ENCODE data around the gene P2RY2. TPM values are rescaled to one million over a fixed set of nuclear protein-coding genes. Genes with fewer than 3 reads are reported as not detected.

P2RY2 gene
- total RNA-seq, 1 donor from 2014 or later, result 0.96 TPM

DNA sequence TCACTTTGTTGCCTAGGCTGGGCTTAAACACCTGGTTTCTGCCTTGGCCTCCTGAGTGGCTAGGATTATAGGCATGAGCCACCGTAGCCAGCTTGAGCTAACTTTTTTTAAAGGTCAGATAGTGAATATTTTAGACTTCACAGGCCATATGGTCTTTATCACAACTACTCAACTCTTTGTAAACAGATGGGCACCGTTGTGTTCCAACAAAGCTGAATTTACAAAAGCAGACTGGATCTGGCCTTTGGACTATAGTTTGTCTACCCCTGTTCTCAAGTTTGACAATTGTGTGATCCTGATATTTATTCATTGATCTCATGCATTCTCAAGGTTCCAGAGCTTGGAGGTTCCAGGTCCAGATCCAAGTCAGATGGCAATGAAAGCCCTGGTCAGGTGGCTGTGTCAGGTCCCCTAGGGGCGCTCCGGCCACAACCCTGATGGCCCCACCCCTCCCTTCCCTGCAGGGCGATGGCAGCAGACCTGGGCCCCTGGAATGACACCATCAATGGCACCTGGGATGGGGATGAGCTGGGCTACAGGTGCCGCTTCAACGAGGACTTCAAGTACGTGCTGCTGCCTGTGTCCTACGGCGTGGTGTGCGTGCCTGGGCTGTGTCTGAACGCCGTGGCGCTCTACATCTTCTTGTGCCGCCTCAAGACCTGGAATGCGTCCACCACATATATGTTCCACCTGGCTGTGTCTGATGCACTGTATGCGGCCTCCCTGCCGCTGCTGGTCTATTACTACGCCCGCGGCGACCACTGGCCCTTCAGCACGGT is 15.8 kb downstream of the P2RY2 start:
- no peaks in the 10 kb centered on the region for H3K36me3 Mint-ChIP-seq (ENCODE audit: insufficient read depth)

DNA sequence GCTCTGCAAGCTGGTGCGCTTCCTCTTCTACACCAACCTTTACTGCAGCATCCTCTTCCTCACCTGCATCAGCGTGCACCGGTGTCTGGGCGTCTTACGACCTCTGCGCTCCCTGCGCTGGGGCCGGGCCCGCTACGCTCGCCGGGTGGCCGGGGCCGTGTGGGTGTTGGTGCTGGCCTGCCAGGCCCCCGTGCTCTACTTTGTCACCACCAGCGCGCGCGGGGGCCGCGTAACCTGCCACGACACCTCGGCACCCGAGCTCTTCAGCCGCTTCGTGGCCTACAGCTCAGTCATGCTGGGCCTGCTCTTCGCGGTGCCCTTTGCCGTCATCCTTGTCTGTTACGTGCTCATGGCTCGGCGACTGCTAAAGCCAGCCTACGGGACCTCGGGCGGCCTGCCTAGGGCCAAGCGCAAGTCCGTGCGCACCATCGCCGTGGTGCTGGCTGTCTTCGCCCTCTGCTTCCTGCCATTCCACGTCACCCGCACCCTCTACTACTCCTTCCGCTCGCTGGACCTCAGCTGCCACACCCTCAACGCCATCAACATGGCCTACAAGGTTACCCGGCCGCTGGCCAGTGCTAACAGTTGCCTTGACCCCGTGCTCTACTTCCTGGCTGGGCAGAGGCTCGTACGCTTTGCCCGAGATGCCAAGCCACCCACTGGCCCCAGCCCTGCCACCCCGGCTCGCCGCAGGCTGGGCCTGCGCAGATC is 16.5 kb downstream of the P2RY2 start:
- H3K27me3 Mint-ChIP-seq, result peaks cover 10% of the 10 kb centered on the region
- no peak for DNase-seq (ENCODE audit: low spot score, unreplicated experiment)
- TF ChIP-seq, protein P1, sequence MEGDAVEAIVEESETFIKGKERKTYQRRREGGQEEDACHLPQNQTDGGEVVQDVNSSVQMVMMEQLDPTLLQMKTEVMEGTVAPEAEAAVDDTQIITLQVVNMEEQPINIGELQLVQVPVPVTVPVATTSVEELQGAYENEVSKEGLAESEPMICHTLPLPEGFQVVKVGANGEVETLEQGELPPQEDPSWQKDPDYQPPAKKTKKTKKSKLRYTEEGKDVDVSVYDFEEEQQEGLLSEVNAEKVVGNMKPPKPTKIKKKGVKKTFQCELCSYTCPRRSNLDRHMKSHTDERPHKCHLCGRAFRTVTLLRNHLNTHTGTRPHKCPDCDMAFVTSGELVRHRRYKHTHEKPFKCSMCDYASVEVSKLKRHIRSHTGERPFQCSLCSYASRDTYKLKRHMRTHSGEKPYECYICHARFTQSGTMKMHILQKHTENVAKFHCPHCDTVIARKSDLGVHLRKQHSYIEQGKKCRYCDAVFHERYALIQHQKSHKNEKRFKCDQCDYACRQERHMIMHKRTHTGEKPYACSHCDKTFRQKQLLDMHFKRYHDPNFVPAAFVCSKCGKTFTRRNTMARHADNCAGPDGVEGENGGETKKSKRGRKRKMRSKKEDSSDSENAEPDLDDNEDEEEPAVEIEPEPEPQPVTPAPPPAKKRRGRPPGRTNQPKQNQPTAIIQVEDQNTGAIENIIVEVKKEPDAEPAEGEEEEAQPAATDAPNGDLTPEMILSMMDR (IDR thresholded peaks at IDR 0.05; ENCODE audit: unreplicated experiment), result no peak
- H3K27ac Mint-ChIP-seq, result no peak overlapping the region
- H3K9me3 Mint-ChIP-seq (ENCODE audit: low read depth), result no peaks in the 10 kb centered on the region
- H3K36me3 Mint-ChIP-seq (ENCODE audit: insufficient read depth), result no peaks in the 10 kb centered on the region
- no peaks in the 10 kb centered on the region for H3K4me1 Mint-ChIP-seq (ENCODE audit: low read depth)
- no peak overlapping the region for H3K4me3 Mint-ChIP-seq (ENCODE audit: low read depth)

More for the DNA sequence above, 15.8 kb downstream of the P2RY2 start:
- Mint-ChIP-seq H3K27ac (no peak overlapping the region), H3K27me3 (peaks cover 14% of the 10 kb centered on the region), H3K9me3 (ENCODE audit: low read depth) (no peaks in the 10 kb centered on the region), H3K4me1 (ENCODE audit: low read depth) (peaks cover 1% of the 10 kb centered on the region), H3K4me3 (ENCODE audit: low read depth) (no peak overlapping the region)
- no peak for DNase-seq (ENCODE audit: low spot score, unreplicated experiment)
- TF ChIP-seq, protein P1 (IDR thresholded peaks at IDR 0.05; ENCODE audit: unreplicated experiment), result no peak

DNA sequence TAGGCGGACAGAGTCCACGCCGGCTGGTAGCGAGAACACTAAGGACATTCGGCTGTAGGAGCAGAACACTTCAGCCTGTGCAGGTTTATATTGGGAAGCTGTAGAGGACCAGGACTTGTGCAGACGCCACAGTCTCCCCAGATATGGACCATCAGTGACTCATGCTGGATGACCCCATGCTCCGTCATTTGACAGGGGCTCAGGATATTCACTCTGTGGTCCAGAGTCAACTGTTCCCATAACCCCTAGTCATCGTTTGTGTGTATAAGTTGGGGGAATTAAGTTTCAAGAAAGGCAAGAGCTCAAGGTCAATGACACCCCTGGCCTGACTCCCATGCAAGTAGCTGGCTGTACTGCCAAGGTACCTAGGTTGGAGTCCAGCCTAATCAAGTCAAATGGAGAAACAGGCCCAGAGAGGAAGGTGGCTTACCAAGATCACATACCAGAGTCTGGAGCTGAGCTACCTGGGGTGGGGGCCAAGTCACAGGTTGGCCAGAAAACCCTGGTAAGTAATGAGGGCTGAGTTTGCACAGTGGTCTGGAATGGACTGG is 17.2 kb downstream of the P2RY2 start:
- Mint-ChIP-seq H3K27ac (no peak overlapping the region), H3K36me3 (ENCODE audit: insufficient read depth) (no peaks in the 10 kb centered on the region), H3K4me1 (ENCODE audit: low read depth) (no peaks in the 10 kb centered on the region)

DNA sequence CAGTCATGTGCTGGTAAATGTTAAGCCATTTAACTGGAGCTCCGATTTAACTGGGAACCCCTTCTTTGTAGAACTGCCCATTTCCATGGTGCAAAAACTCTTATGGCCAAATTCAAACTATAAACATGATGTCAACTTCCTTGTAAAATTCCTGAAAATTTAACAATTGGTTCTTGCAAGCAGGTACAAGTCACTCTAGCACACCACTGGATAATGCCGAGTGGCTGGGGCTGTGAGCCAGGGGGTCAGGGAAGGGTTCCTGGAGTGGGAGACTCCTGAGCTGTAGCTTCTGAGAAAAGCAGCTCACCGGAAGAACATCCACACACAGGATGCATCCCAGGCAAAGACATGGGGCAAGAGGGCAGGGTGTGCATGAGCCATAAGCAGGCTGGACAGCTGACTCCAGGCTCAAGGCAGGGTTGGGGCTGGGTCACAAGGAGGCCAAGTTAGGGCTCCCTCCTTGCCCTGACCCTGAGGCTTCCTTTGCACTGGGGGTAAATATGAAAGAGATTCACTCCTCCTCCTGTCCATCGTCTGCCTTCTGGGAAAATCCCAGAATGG is 18.2 kb downstream of the P2RY2 start:
- H3K4me1 Mint-ChIP-seq (ENCODE audit: low read depth), result no peaks in the 10 kb centered on the region
- peaks cover 4% of the 10 kb centered on the region for H3K27me3 Mint-ChIP-seq
- TF ChIP-seq, protein P1 (IDR thresholded peaks at IDR 0.05; ENCODE audit: unreplicated experiment), result no peak
- no peak overlapping the region for H3K27ac Mint-ChIP-seq
- no peak overlapping the region for H3K4me3 Mint-ChIP-seq (ENCODE audit: low read depth)
- no peaks in the 10 kb centered on the region for H3K36me3 Mint-ChIP-seq (ENCODE audit: insufficient read depth)
- no peaks in the 10 kb centered on the region for H3K9me3 Mint-ChIP-seq (ENCODE audit: low read depth)
- no peak for DNase-seq (ENCODE audit: low spot score, unreplicated experiment)

More for the DNA sequence above, 17.2 kb downstream of the P2RY2 start:
- DNase-seq (ENCODE audit: low spot score, unreplicated experiment), result no peak
- no peak overlapping the region for H3K4me3 Mint-ChIP-seq (ENCODE audit: low read depth)
- peaks cover 7% of the 10 kb centered on the region for H3K27me3 Mint-ChIP-seq
- TF ChIP-seq, protein P1 (IDR thresholded peaks at IDR 0.05; ENCODE audit: unreplicated experiment), result no peak
- no peaks in the 10 kb centered on the region for H3K9me3 Mint-ChIP-seq (ENCODE audit: low read depth)

DNA sequence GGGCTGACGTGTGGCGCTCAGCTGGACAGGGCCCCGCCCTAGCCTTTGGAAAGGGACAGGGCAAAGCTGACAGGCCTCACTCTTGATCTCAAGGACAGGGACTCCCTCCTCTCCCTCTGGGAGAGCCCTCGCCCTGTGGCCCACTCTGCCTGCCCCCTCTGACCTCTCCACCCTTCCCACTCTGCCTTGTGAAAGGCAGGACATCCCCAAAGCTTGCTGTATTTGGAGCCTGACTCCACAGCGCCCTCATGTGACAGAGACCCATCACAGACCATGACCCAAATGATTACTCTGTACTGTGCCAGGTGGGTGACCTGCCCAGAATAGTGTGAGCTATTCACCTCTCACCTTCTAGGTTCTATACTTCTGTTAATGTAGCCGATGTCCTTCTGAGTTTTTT is 18.8 kb downstream of the P2RY2 start:
- no peak for DNase-seq (ENCODE audit: low spot score, unreplicated experiment)
- Mint-ChIP-seq H3K4me1 (ENCODE audit: low read depth) (no peaks in the 10 kb centered on the region), H3K27ac (no peak overlapping the region), H3K9me3 (ENCODE audit: low read depth) (no peaks in the 10 kb centered on the region), H3K4me3 (ENCODE audit: low read depth) (no peak overlapping the region), H3K27me3 (peaks cover 4% of the 10 kb centered on the region), H3K36me3 (ENCODE audit: insufficient read depth) (no peaks in the 10 kb centered on the region)
- TF ChIP-seq, protein P1 (IDR thresholded peaks at IDR 0.05; ENCODE audit: unreplicated experiment), result peak; percentile 57

Measured in progenitor cell of endocrine pancreas (in vitro differentiated cells).